GM23338 (cell line): ENCODE measurements around the gene YBEY. TPM values are rescaled to one million over a fixed set of nuclear protein-coding genes. Genes with fewer than 3 reads are reported as not detected.

Experiments used
- ATAC-seq: fragments of 200-7000 bp; cut with Tn5 transposase; 3 replicates; pipeline ENCODE4 v1.9.1; 2020
- DNase-seq: peaks from one replicate; pipeline ENCODE4 v3.0.0-alpha.2; 2015; ENCODE audit warnings: low spot score
- H2AFZ ChIP-seq: fragments of 200-600 bp; sonication (generic); 2 replicates; pipeline ENCODE4 v1.8.0; 2016; ENCODE audit warnings: antibody characterized with exemption, mild to moderate bottlenecking, moderate library complexity
- H3F3A ChIP-seq: fragments of 200-600 bp; sonication (generic); replicated peaks from 2 replicates; pipeline ENCODE4 v1.8.0; 2017; ENCODE audit warnings: antibody characterized with exemption, mixed run types, low read depth
- H3K27ac ChIP-seq: fragments of 200-600 bp; sonication (generic); 2 replicates; pipeline ENCODE4 v1.6.1; 2016; ENCODE audit warnings: low read depth
- H3K27me3 ChIP-seq: fragments of 200-600 bp; sonication (generic); 2 replicates; pipeline ENCODE4 v1.8.0; 2016; ENCODE audit warnings: mild to moderate bottlenecking, mixed run types, moderate library complexity; ENCODE audit not compliant: insufficient read depth
- H3K36me3 ChIP-seq: fragments of 200-600 bp; sonication (generic); 2 replicates; pipeline ENCODE4 v1.8.0; 2016; ENCODE audit warnings: mild to moderate bottlenecking; ENCODE audit not compliant: insufficient read depth
- H3K4me1 ChIP-seq: fragments of 200-600 bp; sonication (generic); 2 replicates; pipeline ENCODE4 v1.8.0; 2016; ENCODE audit warnings: mild to moderate bottlenecking, moderate library complexity; ENCODE audit not compliant: insufficient read depth
- H3K4me2 ChIP-seq: fragments of 200-600 bp; sonication (generic); 2 replicates; pipeline ENCODE4 v1.7.1; 2017; ENCODE audit warnings: mixed run types
- H3K4me3 ChIP-seq: fragments of 200-600 bp; sonication (generic); 2 replicates; pipeline ENCODE4 v1.6.1; 2016; ENCODE audit warnings: mixed run types
- H3K79me2 ChIP-seq: fragments of 200-600 bp; sonication (generic); replicated peaks from 2 replicates; pipeline ENCODE4 v1.8.0; 2017; ENCODE audit warnings: mild to moderate bottlenecking; ENCODE audit not compliant: insufficient read depth
- H3K9me2 ChIP-seq: fragments of 200-600 bp; sonication (generic); 2 replicates; pipeline ENCODE4 v1.8.0; 2017; ENCODE audit not compliant: insufficient read depth
- H4K20me1 ChIP-seq: fragments of 200-600 bp; sonication (generic); replicated peaks from 2 replicates; pipeline ENCODE4 v1.8.0; 2017; ENCODE audit warnings: mild to moderate bottlenecking; ENCODE audit not compliant: insufficient read depth
- H3K27ac Mint-ChIP-seq: 2 replicates; pipeline ENCODE4 v1.8.0; 2020; ENCODE audit warnings: inconsistent platforms, mild to moderate bottlenecking, moderate library complexity, mixed read lengths
- H3K27me3 Mint-ChIP-seq: 3 replicates; pipeline ENCODE4 v1.8.0; 2022; ENCODE audit warnings: low read depth, mild to moderate bottlenecking, moderate library complexity, mixed read lengths, inconsistent platforms; ENCODE audit not compliant: insufficient read depth, poor library complexity
- H3K36me3 Mint-ChIP-seq: 3 replicates; pipeline ENCODE4 v1.8.0; 2021; ENCODE audit warnings: low read depth, mild to moderate bottlenecking, inconsistent platforms, moderate library complexity, mixed read lengths
- H3K4me1 Mint-ChIP-seq: 3 replicates; pipeline ENCODE4 v1.8.0; 2020; ENCODE audit warnings: mild to moderate bottlenecking, inconsistent platforms, mixed read lengths
- H3K4me3 Mint-ChIP-seq: 3 replicates; pipeline ENCODE4 v1.8.0; 2021; ENCODE audit warnings: moderate library complexity, mild to moderate bottlenecking, inconsistent platforms, mixed read lengths
- H3K9me3 Mint-ChIP-seq: 3 replicates; pipeline ENCODE4 v1.8.0; 2020; ENCODE audit warnings: moderate library complexity, mild to moderate bottlenecking, inconsistent platforms, mixed read lengths
- CREB1 ChIP-seq: fragments of 250-450 bp; sonication (Bioruptor Pico); IDR thresholded peaks from 2 replicates; pipeline ENCODE4 v1.5.0; 2020; ENCODE audit warnings: low read depth, mild to moderate bottlenecking, moderate library complexity
- CTCF ChIP-seq, 2 experiments: fragments of 200-600 bp in 1 of 2; sonication (generic) in 1 of 2; conservative IDR thresholded peaks; 2 replicates each; pipeline versions ENCODE4 v1.5.1 to v1.6.1; 2016 to 2017; ENCODE audit warnings: antibody characterized with exemption in 2 of 2, low read depth in 2 of 2, mild to moderate bottlenecking in 2 of 2, moderate library complexity in 1 of 2
- EZH2 ChIP-seq: fragments of 200-600 bp; sonication (generic); IDR thresholded peaks from one replicate; pipeline ENCODE4 v1.8.0; 2017; ENCODE audit warnings: antibody characterized with exemption, mild to moderate bottlenecking, low read depth; ENCODE audit not compliant: unreplicated experiment
- EZH2phosphoT487 ChIP-seq: fragments of 200-600 bp; sonication (generic); IDR thresholded peaks from one replicate; pipeline ENCODE4 v1.8.1; 2018; ENCODE audit warnings: antibody characterized with exemption; ENCODE audit not compliant: unreplicated experiment
- JUNB ChIP-seq: IDR thresholded peaks from one replicate; pipeline ENCODE4 v1.6.1; 2016; ENCODE audit warnings: antibody characterized with exemption; ENCODE audit not compliant: unreplicated experiment
- NANOG ChIP-seq: IDR thresholded peaks from 2 replicates; pipeline ENCODE4 v1.6.1; 2016; ENCODE audit warnings: antibody characterized with exemption, borderline replicate concordance
- POLR2AphosphoS5 ChIP-seq: IDR thresholded peaks from 2 replicates; pipeline ENCODE4 v1.6.1; 2016; ENCODE audit warnings: antibody characterized with exemption, low read depth
- REST ChIP-seq: IDR thresholded peaks from one replicate; pipeline ENCODE4 v1.6.1; 2018; ENCODE audit warnings: antibody characterized with exemption; ENCODE audit not compliant: unreplicated experiment
- STAT1 ChIP-seq: IDR thresholded peaks from one replicate; pipeline ENCODE4 v1.6.1; 2016; ENCODE audit warnings: antibody characterized with exemption; ENCODE audit not compliant: unreplicated experiment
- ZNF114 ChIP-seq: fragments of 250-450 bp; sonication (Bioruptor Pico); IDR thresholded peaks from 2 replicates; pipeline ENCODE4 v1.5.0; 2020; ENCODE audit warnings: mild to moderate bottlenecking, moderate library complexity
- ZNF331 ChIP-seq: fragments of 250-450 bp; sonication (Bioruptor Pico); IDR thresholded peaks from 2 replicates; pipeline ENCODE4 v1.5.0; 2020; ENCODE audit warnings: low read depth, mild to moderate bottlenecking, moderate library complexity
- ZNF462 ChIP-seq: fragments of 250-450 bp; sonication (Bioruptor Pico); IDR thresholded peaks from 2 replicates; pipeline ENCODE4 v1.5.0; 2020; ENCODE audit warnings: mild to moderate bottlenecking, moderate library complexity
- polyA plus RNA-seq: library from polyadenylated mRNA; unstranded; fragments of >200 nt; fragmentation: Nextera tagmentation; extraction: Ambion mirVana; gene quantifications from 2 replicates; pipeline ENCODE4 v1.2.1, GENCODE V29; 2016
- total RNA-seq: library from RNA; depleted of rRNA; stranded (reverse); fragments of >200 nt; shearing (Covaris generic); gene quantifications from 2 replicates; pipeline ENCODE4 v1.2.3, GENCODE V29; 2014
- TF ChIP-seq, protein P1 (sequence below): IDR thresholded peaks from 2 replicates; pipeline ENCODE4 v1.6.1; 2016; ENCODE audit warnings: antibody characterized with exemption

Gene YBEY
- total and polyA plus RNA-seq, 2 experiments from 2014 or later: 28.1 to 31.8 TPM

DNA sequence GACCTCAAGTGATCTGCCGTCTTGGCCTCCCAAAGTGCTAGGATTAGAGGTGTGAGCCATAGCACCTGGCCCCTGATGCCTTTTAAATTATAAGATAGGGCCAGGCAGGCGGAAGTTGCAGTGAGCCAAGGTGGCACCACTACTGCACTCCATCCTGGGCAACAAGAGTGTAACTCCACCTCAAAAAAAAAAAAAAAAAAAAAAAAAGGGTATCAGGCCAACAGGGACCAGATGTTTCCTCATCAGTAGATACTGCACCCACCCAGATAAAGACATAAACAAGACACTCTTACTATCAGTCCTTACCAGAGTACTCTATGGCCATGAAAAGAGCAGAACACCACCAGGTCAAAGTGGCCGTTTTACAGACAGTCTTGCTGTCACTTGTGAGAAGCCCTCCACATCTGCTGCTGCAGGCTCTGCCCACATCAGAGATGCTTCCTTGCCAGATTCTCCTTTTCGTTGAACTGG, 34.2 kb downstream of the YBEY start:
- H3K4me1 Mint-ChIP-seq: peaks cover 31% of the 10 kb centered on the region
- H3K4me3 ChIP-seq: 0 out of 2 replicates have a peak overlapping the region, but pooled peaks have one; percentile 28
- H3K4me1 ChIP-seq: peaks cover 25% of the 10 kb centered on the region
- H3K36me3 ChIP-seq: no peaks in the 10 kb centered on the region
- H3K27ac Mint-ChIP-seq: no peak overlapping the region
- TF ChIP-seq EZH2phosphoT487 (no peak), EZH2 (no peak), ZNF331 (CRISPR knock-in tag) (no peak), STAT1 (no peak), ZNF114 (CRISPR knock-in tag) (no peak), CREB1 (CRISPR knock-in tag) (no peak), NANOG (no peak), JUNB (no peak), POLR2AphosphoS5 (no peak; the same call in 1 of the 2 replicates), CTCF (conservative IDR thresholded peaks at IDR 0.05; ENCODE audit: low read depth in 2 of 2) (no peak), ZNF462 (CRISPR knock-in tag) (no peak), REST (no peak)
- TF ChIP-seq, protein P1, sequence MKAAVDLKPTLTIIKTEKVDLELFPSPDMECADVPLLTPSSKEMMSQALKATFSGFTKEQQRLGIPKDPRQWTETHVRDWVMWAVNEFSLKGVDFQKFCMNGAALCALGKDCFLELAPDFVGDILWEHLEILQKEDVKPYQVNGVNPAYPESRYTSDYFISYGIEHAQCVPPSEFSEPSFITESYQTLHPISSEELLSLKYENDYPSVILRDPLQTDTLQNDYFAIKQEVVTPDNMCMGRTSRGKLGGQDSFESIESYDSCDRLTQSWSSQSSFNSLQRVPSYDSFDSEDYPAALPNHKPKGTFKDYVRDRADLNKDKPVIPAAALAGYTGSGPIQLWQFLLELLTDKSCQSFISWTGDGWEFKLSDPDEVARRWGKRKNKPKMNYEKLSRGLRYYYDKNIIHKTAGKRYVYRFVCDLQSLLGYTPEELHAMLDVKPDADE: no peak
- peak overlapping the region; percentile 43; the same call in 2 of the 3 replicates for H3K4me3 Mint-ChIP-seq
- ATAC-seq (no peak), DNase-seq (no peak)
- peaks cover 25% of the 10 kb centered on the region for H4K20me1 ChIP-seq
- H3K27me3 ChIP-seq: no peaks in the 10 kb centered on the region
- H3F3A ChIP-seq: peaks cover 15% of the 10 kb centered on the region
- H3K27me3 Mint-ChIP-seq: peaks cover 19% of the 10 kb centered on the region
- no peak overlapping the region for H3K27ac ChIP-seq
- no peaks in the 10 kb centered on the region for H3K9me2 ChIP-seq
- H3K36me3 Mint-ChIP-seq: peaks cover 34% of the 10 kb centered on the region
- H3K9me3 Mint-ChIP-seq: 0 out of 3 replicates have a peak, but pooled peaks cover 4% of the 10 kb centered on the region
- H3K79me2 ChIP-seq: peaks cover 30% of the 10 kb centered on the region
- peak overlapping the region; percentile 36; the same call in 1 of the 2 replicates for H3K4me2 ChIP-seq
- no peak overlapping the region for H2AFZ ChIP-seq
